GM19328 (cell line): ENCODE results near the gene DNAI2.

Experiments
- ATAC-seq: cut with Tn5 transposase; IDR thresholded peaks from one replicate; pipeline ENCODE4 v1.9.1; 2021; ENCODE audit warnings: mild to moderate bottlenecking, moderate library complexity; ENCODE audit not compliant: unreplicated experiment

Gene DNAI2

GRCh38 chr17:74335529-74336062 is 61.6 kb downstream of the DNAI2 start:
- ATAC-seq = no peak

- no peak for ATAC-seq
Measured at GRCh38 chr17:74336307-74336706, 62.3 kb downstream of the DNAI2 start.

- no peak for ATAC-seq
Measured at GRCh38 chr17:74337834-74338500, 63.9 kb downstream of the DNAI2 start.

- ATAC-seq = no peak
Measured at GRCh38 chr17:74339537-74340195, 65.6 kb downstream of the DNAI2 start.

GRCh38 chr17:74340470-74341023 is 66.5 kb downstream of the DNAI2 start:
- no peak for ATAC-seq

- no peak for ATAC-seq
Measured at GRCh38 chr17:74342224-74342623, 68.2 kb downstream of the DNAI2 start.

- ATAC-seq = no peak
Measured at GRCh38 chr17:74343121-74343520, 69.1 kb downstream of the DNAI2 start.

- ATAC-seq = no peak
Measured at GRCh38 chr17:74343526-74344284, 69.7 kb downstream of the DNAI2 start.

GRCh38 chr17:74344658-74345057 is 70.6 kb downstream of the DNAI2 start:
- no peak for ATAC-seq

GRCh38 chr17:74345433-74346241 is 71.6 kb downstream of the DNAI2 start:
- ATAC-seq = no peak

- no peak for ATAC-seq
Measured at GRCh38 chr17:74347646-74348045, 73.6 kb downstream of the DNAI2 start.

GRCh38 chr17:74349120-74349519 is 75.1 kb downstream of the DNAI2 start:
- no peak for ATAC-seq

GRCh38 chr17:74350486-74350885 is 76.5 kb downstream of the DNAI2 start:
- ATAC-seq = no peak

- no peak for ATAC-seq
Measured at GRCh38 chr17:74351552-74352210, 77.6 kb downstream of the DNAI2 start.

GRCh38 chr17:74353446-74354060 is 79.5 kb downstream of the DNAI2 start:
- no peak for ATAC-seq

GRCh38 chr17:74354123-74354522 is 80.1 kb downstream of the DNAI2 start:
- ATAC-seq = no peak

- ATAC-seq = no peak
Measured at GRCh38 chr17:74354561-74354960, 80.5 kb downstream of the DNAI2 start.

GRCh38 chr17:74355065-74355464 is 81.0 kb downstream of the DNAI2 start:
- no peak for ATAC-seq

GRCh38 chr17:74356646-74357465 is 82.8 kb downstream of the DNAI2 start:
- no peak for ATAC-seq
